Ovary (tissue), 3 donors: ENCODE results near the gene KLF16.
"Not testable (repeated sequence)": the region's sequence is repeated elsewhere in the genome, so short reads cannot be mapped to it uniquely, and the experiment has no call there.

Experiments used
- CTCF ChIP-seq, 3 donors: fragments of 450-650 bp in 2 of 3; fragments of 200-600 bp in 1 of 3; IDR thresholded peaks; one replicate each; pipeline versions ENCODE4 v1.5.1 to v1.8.0; 2016 to 2022; ENCODE audit warnings: antibody characterized with exemption in 3 of 3, mild to moderate bottlenecking in 1 of 3
- POLR2A ChIP-seq: fragments of 450-650 bp; IDR thresholded peaks from one replicate; pipeline ENCODE4 v1.6.1; 2017; ENCODE audit warnings: antibody characterized with exemption, mild to moderate bottlenecking, moderate library complexity
- donor health status: DM: no; HTN: no; CAD: no.

DNA sequence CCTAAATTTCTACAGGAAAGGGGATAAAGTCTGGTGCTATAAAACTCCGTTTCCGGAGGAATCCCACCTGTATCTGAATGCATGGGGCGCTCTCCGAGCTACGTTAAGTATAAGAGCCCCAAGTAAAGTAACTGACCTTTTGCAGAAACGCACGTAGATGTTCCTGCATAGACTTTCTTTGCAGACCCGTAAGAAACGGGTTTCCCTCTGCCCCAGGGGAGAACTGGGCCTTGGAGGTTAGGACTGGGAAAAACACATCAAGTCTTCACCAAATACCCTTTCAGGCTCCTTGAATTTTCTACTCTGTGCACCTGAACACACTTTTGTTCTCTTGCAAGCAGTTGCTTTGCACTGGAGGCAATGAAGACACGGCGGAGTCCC, 11.9 kb upstream of the KLF16 start:
- TF ChIP-seq POLR2A; CTCF (IDR thresholded peaks at IDR 0.05): not testable (repeated sequence)
